GM13977 (cell line): ENCODE data around the gene ALMS1.
"Not testable (repeated sequence)": the region's sequence is repeated elsewhere in the genome, so short reads cannot be mapped to it uniquely, and the experiment has no call there.

ENCODE experiments used
- DNase-seq: peaks from one replicate; pipeline ENCODE4 v3.0.0; 2012; ENCODE audit warnings: low spot score
- CTCF ChIP-seq: IDR thresholded peaks from 2 replicates; pipeline ENCODE4 v1.5.1; 2012; ENCODE audit warnings: mild to moderate bottlenecking, control low read depth; ENCODE audit not compliant: insufficient read depth; ENCODE audit errors: extremely low read depth, missing control alignments
- in situ Hi-C: fragments of 300-500 bp; cut with MboI; formaldehyde crosslinking; loops from one replicate; pipeline ENCODE4 v1.12.0; 2022; ENCODE audit warnings: low sequenced_read_pairs, low pct_unique_long_range_greater_than_20kb, mixed read lengths, inconsistent platforms; ENCODE audit not compliant: unreplicated experiment

ALMS1 gene

GRCh38 chr2:73640946-73641766, 255.5 kb downstream of the ALMS1 start:
- DNase-seq, result no peak
- TF ChIP-seq CTCF, result no peak
- in situ Hi-C loops, result no loop called here

DNA sequence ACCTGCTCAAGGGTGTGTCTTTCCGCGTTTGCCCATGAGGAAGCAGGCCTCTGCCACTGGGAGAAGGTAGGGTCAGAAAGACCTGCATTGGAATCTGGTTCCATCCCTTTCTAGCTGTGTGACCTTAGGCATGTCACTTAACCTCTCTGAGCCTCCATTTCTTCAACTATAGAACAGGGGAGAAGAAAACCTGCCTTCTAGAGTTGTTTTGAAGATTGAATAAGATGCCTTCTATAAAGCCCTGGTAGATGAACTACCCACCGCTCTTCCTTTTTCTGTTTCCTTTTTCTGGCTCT, 256.1 kb downstream of the ALMS1 start:
- no peak for DNase-seq
- no peak for TF ChIP-seq CTCF
- in situ Hi-C loops, result no loop called here

GRCh38 chr2:73642338-73643018, 256.8 kb downstream of the ALMS1 start, which contains the start of gene NAT8:
Gene NAT8 (minus strand): TSS chr2:73642422. CDS start chr2:73641628, 794 bp downstream.
- DNase-seq, result no peak

DNA sequence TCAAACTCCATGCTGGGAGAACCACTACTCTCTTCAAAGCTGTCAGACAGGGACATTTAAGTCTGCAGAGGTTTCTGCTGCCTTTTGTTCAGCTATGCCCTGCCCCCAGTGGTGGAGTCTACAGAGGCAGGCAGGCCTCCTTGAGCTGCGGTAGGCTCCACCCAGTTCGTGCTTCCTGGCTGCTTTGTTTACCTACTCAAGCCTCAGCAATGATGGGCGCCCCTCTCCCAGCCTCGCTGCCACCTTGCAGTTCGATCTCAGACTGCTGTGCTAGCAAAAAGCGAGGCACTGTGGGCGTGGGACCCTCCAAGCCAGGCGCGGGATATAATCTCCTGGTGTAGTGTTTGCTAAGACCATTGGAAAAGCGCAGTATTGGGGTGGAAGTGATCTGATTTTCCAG, 262.1 kb downstream of the ALMS1 start:
- DNase-seq, in situ Hi-C loops: not testable (repeated sequence)

More at GRCh38 chr2:73642338-73643018, 256.8 kb downstream of the ALMS1 start, which contains the start of gene NAT8:
- in situ Hi-C loops, result no loop called here
- TF ChIP-seq CTCF, result no peak

- in situ Hi-C loops, result no loop called here
- DNase-seq, result no peak
- TF ChIP-seq CTCF, result no peak
These were observed 266.1 kb downstream of the ALMS1 start for GRCh38 chr2:73651591-73652230.

DNA sequence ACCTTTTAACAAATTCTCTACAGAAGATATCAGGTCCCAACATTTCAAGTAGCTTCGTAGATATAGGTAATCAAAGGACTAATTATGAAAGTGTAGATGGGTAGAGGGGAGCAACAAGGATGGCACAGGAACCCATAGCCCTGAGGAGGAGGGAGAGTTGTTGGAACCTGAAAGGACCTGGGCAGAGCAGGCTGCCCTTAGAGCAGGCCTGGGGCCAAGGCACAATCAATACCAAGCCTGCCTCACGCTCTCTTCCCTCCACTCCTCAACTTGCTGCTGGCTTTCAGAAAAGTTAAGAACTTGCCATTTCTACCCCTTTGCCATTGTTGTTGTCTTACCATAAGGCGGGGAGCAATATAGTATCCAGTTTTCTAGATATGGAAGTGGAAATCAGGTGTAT, 266.7 kb downstream of the ALMS1 start:
- no peak for TF ChIP-seq CTCF
- in situ Hi-C loops, result no loop called here
- DNase-seq, result no peak

DNA sequence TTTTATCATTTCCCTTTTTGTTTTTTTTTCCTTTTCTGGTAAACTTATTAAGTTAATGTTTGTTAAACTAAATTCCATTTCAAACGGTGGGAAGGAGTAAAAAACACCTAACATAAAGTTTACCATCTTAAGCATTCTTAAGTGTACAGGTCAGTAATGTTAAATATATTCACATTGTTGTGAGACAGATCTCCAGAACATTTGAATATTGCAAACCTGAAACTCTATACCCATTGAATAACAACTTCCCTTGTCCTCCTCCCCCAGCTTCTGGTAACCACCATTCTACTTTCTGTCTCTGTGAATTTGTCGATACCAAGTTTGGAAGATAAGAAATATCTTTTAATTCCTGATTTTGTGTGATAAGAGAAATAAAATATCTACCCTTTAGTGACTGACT, 268.5 kb downstream of the ALMS1 start:
- no peak for DNase-seq
- in situ Hi-C loops, result no loop called here
- no peak for TF ChIP-seq CTCF
